GM18907 (cell line): ENCODE data around the gene TEC.

Source experiments
- ATAC-seq: cut with Tn5 transposase; IDR thresholded peaks from one replicate; pipeline ENCODE4 v1.9.1; 2021; ENCODE audit warnings: mild to moderate bottlenecking, moderate library complexity; ENCODE audit not compliant: unreplicated experiment

Gene TEC

GRCh38 chr4:48093991-48094416 is 175.6 kb downstream of the TEC start:
- ATAC-seq: no peak

GRCh38 chr4:48090621-48091020 is 179.0 kb downstream of the TEC start:
- ATAC-seq: no peak

GRCh38 chr4:48085821-48086589 is 183.6 kb downstream of the TEC start:
- no peak for ATAC-seq
